HL-60 (cell line): Measurements from ENCODE around the gene ARHGAP35.

Experiments used
- GABPA ChIP-seq: IDR thresholded peaks from 2 replicates; pipeline ENCODE4 v1.6.1; 2012; ENCODE audit warnings: low read depth
- POLR2AphosphoS5 ChIP-seq: IDR thresholded peaks from 2 replicates; pipeline ENCODE4 v1.6.1; 2012; ENCODE audit warnings: low read depth
- TF ChIP-seq, protein P1 (sequence below): IDR thresholded peaks from one replicate; pipeline ENCODE4 v1.5.1; 2011; ENCODE audit warnings: low read length, control low read depth, inconsistent platforms; ENCODE audit not compliant: insufficient read depth
- TF ChIP-seq, protein P2 (sequence below): IDR thresholded peaks from 2 replicates; pipeline ENCODE4 v1.6.1; 2012; ENCODE audit warnings: low read depth; ENCODE audit not compliant: insufficient replicate concordance

DNA sequence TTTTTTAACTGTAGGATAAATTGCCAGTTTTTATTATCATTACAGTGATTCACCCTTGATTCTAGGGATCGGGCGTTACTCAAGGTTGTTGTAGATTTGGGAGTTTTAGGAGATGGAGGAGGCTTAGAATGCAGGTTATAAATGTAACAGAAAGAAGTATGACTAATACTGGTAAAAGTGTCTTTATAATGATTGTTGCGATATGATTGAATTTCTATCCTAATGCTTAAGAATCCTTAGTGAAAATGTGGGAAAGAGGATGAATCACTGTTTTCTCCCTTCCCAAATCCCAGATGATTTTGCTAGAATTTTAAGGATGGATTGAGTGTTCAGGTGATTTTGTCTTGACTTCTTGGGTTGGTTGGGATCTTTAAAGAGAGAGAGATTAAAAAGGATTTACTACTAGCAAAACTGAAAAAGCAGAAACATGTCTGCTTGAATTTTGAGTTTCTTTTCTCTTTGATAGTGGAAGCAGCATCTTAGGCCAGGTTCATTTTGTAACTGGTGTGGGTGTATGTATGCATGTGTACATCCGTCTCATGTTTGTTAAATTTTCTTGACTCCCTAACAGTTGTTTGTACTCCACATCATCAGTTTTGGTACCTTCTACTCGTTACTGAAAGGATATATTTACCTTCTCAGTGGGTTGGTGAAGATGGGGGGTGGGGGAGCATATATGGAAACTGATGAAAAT lies 25.9 kb downstream of the ARHGAP35 start:
- TF ChIP-seq, protein P1, sequence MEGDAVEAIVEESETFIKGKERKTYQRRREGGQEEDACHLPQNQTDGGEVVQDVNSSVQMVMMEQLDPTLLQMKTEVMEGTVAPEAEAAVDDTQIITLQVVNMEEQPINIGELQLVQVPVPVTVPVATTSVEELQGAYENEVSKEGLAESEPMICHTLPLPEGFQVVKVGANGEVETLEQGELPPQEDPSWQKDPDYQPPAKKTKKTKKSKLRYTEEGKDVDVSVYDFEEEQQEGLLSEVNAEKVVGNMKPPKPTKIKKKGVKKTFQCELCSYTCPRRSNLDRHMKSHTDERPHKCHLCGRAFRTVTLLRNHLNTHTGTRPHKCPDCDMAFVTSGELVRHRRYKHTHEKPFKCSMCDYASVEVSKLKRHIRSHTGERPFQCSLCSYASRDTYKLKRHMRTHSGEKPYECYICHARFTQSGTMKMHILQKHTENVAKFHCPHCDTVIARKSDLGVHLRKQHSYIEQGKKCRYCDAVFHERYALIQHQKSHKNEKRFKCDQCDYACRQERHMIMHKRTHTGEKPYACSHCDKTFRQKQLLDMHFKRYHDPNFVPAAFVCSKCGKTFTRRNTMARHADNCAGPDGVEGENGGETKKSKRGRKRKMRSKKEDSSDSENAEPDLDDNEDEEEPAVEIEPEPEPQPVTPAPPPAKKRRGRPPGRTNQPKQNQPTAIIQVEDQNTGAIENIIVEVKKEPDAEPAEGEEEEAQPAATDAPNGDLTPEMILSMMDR = no peak
- TF ChIP-seq, protein P2, sequence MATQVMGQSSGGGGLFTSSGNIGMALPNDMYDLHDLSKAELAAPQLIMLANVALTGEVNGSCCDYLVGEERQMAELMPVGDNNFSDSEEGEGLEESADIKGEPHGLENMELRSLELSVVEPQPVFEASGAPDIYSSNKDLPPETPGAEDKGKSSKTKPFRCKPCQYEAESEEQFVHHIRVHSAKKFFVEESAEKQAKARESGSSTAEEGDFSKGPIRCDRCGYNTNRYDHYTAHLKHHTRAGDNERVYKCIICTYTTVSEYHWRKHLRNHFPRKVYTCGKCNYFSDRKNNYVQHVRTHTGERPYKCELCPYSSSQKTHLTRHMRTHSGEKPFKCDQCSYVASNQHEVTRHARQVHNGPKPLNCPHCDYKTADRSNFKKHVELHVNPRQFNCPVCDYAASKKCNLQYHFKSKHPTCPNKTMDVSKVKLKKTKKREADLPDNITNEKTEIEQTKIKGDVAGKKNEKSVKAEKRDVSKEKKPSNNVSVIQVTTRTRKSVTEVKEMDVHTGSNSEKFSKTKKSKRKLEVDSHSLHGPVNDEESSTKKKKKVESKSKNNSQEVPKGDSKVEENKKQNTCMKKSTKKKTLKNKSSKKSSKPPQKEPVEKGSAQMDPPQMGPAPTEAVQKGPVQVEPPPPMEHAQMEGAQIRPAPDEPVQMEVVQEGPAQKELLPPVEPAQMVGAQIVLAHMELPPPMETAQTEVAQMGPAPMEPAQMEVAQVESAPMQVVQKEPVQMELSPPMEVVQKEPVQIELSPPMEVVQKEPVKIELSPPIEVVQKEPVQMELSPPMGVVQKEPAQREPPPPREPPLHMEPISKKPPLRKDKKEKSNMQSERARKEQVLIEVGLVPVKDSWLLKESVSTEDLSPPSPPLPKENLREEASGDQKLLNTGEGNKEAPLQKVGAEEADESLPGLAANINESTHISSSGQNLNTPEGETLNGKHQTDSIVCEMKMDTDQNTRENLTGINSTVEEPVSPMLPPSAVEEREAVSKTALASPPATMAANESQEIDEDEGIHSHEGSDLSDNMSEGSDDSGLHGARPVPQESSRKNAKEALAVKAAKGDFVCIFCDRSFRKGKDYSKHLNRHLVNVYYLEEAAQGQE = no peak
- TF ChIP-seq POLR2AphosphoS5 (no peak), GABPA (no peak)
